HPDE6-E6E7 (cell line): ENCODE measurements around the gene PLEKHA6.

ENCODE experiments used
- DNase-seq: peaks from one replicate; pipeline ENCODE4 v3.0.0; 2011; ENCODE audit warnings: missing footprints; ENCODE audit errors: extremely low spot score

Gene PLEKHA6

DNA sequence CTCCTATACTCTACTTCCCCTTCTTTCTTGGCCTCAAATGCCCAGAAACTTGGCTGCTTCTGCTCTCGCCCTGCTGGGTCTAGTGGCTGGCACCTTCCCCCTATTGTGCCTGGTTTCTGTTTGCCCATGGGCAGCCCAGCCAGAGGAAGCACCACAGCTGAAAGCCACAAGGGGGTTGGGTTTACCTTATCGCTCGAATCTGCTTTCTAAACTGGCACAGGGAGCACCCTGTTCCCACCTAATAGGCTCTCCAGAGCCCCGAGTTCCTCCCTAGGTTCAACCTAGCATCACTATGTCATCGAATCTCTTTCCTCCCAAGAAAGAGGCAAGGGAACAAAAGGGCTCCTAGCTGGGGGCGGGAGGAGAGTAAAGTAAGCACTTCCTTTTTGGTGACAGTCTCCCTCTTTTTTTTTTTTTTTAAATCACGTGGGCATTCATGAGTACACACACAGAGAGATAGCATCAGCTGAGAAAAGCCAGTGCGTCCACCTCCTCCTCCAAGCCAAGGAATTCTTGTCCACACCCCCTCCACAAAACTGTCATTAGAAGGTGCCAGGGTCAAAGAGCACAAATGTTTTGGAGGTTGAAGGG lies 72.8 kb downstream of the PLEKHA6 start:
- DNase-seq: no peak

DNA sequence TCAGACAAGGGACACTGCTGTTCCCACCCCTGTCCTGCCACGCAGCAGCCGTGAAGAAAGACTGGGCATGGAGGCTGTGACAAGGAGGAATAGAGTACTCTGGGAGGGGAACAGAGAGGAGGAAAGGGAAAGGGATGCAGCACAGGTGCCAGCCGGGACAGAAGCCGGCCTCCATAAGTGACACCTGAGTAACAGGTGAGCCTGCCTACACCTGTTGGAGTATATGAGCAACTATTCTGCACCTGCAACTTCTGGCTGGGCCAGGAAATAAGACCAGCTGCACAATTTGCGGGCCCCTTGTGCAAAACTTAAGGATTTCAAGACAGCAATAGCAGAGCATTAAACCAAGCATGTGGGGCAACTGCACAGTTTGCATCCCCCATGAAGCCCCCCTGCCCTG lies 73.4 kb downstream of the PLEKHA6 start:
- no peak for DNase-seq

GRCh38 chr1:204285436-204286305 lies 74.1 kb downstream of the PLEKHA6 start:
- no peak for DNase-seq

DNA sequence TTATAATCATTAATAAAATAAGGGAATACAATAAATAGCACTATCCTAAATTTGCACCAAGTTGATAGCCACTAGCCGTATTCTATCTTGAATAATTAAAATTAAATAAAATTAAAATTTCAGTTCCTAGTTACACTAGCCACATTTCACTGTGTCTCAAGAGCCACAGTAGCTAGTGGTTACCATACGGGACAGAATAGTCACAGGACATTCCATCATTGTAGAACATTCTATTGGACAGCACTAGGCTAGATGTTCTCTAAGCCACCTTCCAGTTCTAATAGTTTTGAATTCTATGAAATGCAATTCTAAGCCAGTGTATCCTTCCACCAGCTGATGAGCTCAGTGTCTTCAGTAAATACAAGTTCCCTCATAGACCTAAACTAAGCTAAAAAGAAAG lies 74.8 kb downstream of the PLEKHA6 start:
- DNase-seq: no peak

DNA sequence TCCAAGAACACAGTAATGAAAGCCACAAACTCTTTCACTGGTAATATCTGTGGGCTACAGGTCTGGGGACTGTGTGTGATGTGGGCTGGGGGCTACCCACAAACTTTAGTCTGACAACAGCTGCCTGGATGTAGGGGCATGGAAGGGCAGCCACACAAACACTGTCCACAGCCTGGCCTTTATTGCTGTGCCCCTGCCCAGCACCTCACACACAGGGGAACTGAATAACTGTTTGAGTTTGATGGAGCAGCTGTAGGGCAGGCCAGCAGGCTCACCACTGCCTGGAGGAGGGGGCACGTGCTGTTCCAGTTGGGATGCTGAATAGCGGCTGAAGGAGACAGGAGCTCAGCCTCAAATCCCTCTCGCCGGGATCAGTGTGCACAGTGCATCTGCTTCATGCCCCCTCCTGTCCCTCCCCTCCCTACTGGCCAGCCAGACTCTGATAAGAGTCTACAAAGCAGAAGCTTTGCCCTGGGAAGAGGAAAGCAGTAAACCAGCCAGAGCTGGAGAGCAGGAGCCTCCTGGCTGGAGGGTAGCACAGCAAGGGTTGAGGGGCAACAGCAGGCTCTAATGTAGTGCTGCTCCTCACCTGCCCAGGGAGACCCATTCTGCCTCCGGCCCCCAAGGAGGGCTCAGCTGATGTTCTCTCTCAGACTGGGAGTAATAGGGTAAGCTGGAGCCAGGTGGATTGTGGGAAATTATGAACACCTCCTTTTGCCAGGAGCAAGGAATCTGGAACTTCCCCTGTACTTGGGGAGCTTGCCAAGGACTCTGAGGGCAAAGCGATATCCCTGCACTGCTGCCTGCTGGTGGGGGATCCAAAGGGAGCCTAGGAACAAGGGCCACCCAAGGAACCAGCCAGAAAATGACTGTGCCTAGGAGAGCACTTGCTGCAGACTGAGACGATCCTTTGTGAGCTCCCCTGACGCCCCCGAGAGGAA lies 75.7 kb downstream of the PLEKHA6 start:
- no peak for DNase-seq

GRCh38 chr1:204282761-204283221 lies 76.9 kb downstream of the PLEKHA6 start:
- no peak for DNase-seq

DNA sequence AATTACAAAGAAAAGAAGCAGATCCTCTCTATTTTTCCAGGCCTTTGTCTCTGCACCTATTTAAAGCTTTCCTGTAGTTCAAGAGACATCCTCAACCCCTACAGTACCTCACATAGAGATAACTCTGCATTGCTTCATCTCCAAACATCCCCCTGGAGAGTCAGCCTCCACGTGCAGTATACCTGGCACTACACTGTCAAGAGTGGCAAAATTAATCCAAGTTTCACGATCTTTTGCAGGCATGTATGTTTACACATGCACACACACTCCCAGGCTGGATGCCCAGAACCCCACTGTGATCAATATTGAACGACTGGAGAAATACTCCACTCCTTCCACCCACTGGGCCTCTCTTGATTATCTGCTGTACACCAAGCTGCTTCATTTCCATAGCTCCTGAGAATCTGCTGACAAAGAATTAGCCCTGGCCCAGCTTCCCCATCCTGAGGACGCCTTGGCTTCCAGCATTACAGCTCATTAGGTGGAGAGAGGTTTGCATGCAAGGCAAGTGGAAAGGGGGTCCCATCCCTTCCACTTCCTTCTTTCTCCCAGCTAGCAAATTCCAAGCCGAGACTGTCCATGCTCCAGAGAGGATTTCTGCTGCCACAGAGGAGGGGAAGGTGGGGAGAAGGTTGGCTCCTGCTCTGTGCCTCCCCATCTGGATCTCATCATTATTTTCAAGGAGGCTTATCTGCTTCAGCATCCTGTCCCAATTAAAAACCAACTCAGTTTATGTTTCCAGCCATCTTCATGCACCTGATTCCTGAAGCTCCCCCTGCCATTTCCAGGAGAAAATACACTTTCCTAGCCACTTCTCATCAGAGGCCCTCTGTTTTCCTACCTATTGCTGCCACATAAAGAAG lies 79.4 kb downstream of the PLEKHA6 start:
- no peak for DNase-seq

DNA sequence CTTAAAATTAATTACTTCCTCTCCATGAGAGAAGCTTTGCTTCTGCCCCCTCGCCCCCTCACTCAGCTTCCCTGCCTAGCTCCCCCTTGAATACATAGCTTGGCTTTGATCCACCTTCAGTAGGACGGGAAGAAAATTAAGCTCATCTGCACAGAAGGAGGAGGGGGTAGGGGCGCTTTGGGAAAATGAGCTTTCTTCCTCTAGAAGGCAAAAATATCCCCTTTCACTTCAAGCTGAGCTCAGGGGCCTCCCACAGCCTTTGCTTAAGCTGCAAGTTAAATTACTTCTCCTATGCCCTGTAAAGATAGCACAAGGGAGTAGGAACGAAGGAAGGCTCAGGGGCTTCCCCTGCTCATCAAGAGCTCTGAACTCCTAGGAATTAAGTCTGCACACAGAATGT lies 80.8 kb downstream of the PLEKHA6 start:
- no peak for DNase-seq

DNA sequence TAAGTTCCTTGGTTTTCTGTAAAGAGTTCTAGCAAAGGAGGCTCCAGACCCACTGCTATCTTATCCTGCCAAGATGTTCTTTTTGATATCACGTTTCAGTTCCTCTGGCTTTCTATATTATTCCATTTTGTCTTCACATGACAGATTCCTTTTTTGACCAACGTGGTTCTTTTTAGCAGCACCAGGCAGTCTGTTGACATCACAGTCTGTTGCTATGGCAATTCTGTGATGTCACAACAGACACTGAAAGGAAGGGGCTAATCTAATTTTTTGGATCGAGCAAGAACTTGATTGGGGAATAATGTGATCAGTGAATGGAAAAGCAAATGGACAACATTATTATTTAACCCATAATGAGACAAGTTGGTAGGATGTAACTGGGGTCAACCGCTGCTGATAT lies 81.5 kb downstream of the PLEKHA6 start:
- DNase-seq: no peak

- no peak for DNase-seq
Measured at GRCh38 chr1:204277563-204278219, 82.0 kb downstream of the PLEKHA6 start.

GRCh38 chr1:204275695-204276370 lies 83.9 kb downstream of the PLEKHA6 start:
- no peak for DNase-seq

- DNase-seq: no peak
Measured at GRCh38 chr1:204274446-204274845, 85.3 kb downstream of the PLEKHA6 start.

- no peak for DNase-seq
Measured at GRCh38 chr1:204272505-204272904, 87.2 kb downstream of the PLEKHA6 start.

DNA sequence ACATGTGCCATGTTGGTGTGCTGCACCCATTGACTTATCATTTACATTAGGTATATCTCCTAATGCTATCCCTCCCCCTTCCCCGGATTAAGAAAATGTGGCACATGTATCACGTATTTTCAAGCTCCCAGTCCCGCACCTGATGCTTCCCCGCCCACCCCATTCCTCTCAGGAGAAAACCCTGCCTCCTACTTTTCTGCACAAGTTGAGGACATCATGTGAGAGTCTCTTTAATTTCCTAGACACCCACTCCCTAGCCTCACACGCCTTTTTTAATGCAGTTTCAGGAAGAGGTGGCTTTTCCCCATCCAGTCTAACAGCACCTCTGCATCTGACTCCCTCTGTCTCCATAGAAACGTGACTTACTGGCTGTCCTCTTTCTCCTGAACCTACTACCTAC lies 87.8 kb downstream of the PLEKHA6 start:
- DNase-seq: no peak

- no peak for DNase-seq
Measured at GRCh38 chr1:204268101-204268500, 91.6 kb downstream of the PLEKHA6 start.

DNA sequence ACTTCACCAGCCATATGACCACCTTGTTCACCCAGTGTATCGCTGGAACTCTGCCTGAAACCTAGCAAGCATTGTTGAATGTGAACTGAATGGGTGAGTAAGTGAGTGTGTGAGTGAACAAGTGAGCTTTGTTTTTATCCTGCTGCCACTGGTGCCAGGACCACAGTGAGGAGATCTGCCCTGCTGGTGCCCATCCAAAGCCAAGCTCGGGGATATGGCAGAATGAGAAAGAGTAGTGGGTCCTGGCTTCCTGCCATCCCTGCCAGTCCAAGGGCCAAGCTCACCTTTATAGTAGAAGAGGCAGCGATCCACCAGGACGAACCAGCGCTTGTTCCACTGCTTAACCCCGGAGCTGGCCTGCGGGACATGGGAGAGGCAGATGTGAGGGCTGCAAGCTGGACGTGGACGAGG lies 92.5 kb downstream of the PLEKHA6 start:
- no peak for DNase-seq

DNA sequence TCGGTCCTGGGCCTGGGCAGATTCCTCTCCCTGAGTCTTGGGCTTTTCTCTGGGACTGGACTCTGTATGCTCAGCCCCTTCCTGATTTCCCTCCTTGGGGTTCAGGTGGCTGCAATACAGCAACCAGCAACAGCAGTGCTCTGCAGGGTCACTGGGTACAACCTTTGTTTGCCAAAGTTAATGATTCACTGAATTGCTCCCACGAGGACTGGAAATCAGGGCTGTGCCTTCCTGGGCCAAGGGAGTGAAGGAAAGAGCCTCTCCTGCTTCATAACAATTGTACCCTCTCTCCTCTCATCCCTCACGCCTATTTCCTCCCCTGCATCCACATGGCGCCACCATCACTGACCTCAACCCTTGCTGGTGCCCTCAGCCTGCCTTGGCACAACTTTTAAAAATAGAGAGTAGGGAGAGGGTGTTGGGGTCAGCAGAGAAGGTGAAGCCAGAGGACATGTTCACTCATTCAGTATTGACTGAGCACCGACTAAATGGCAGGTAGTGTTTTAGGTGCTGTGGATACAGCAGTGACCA lies 93.2 kb downstream of the PLEKHA6 start:
- DNase-seq: peak; percentile 23

DNA sequence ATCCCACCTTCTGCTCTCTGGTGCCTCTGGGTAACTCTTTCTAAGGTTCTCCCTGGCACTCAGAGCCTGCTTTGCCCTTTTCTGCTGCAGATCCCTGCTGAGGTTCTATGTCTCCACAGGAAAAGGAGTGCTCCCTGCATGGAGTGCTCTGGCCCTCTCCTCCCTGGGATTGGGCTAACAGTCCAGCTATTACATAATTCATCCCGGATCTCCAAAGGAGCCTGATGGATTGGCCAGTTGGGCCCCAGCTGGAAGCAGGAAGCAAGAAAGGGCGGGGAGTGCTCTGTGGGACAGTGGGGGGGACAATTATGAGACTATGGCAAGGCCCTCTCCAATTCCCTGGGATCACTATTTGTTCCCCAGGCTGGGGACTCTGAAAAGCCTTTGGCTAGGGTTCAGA lies 94.1 kb downstream of the PLEKHA6 start:
- no peak for DNase-seq

GRCh38 chr1:204264805-204265204 lies 94.9 kb downstream of the PLEKHA6 start:
- no peak for DNase-seq
